SK-N-SH (cell line): ENCODE measurements around the gene MFAP3L. TPM values are rescaled to one million over a fixed set of nuclear protein-coding genes. Genes with fewer than 3 reads are reported as not detected.

Source experiments
- CTCF ChIA-PET: fragments of 300-600, 350-600 bp; formaldehyde crosslinking; extraction: SDS; loops from one replicate; lab custom pipeline; 2021; lab: Yijun Ruan, JAX
- POLR2A ChIA-PET: fragments of 350-600 bp; sonication (Branson Sonifier 250); formaldehyde crosslinking; extraction: SDS; loops from one replicate; lab custom pipeline; 2020; ENCODE audit warnings: antibody characterized with exemption, inconsistent platforms; lab: Yijun Ruan, JAX
- DNase-seq: peaks from one replicate; pipeline ENCODE4 v3.0.0; 2012
- H2AFZ ChIP-seq: fragments of 200-600 bp; sonication (generic); 2 replicates; pipeline ENCODE4 v1.8.1; 2016; ENCODE audit warnings: antibody characterized with exemption, mild to moderate bottlenecking, low read depth
- H3F3A ChIP-seq: fragments of 200-600 bp; sonication (generic); replicated peaks from 2 replicates; pipeline ENCODE3; 2016; ENCODE audit warnings: antibody characterized with exemption, mild to moderate bottlenecking; ENCODE audit not compliant: insufficient read depth
- H3K27ac ChIP-seq, 2 experiments: fragments of 200-500 bp in 1 of 2; fragments of 200-600 bp in 1 of 2; sonication (Bioruptor generic) in 1 of 2; sonication (generic), shearing (Covaris generic) in 1 of 2; 2 replicates each; pipeline versions ENCODE4 v1.5.1 to v1.6.1; 2014 to 2016; ENCODE audit warnings: low read depth in 2 of 2, inconsistent platforms in 1 of 2, low read length in 1 of 2, mild to moderate bottlenecking in 1 of 2, mixed read lengths in 1 of 2
- H3K27me3 ChIP-seq: fragments of 200-600 bp; sonication (generic), shearing (Covaris generic); 2 replicates; pipeline ENCODE4 v1.6.1; 2016; ENCODE audit warnings: mixed run types; ENCODE audit not compliant: insufficient read depth
- H3K36me3 ChIP-seq, 2 experiments: fragments of 200-500 bp in 1 of 2; fragments of 200-600 bp in 1 of 2; sonication (Bioruptor generic) in 1 of 2; sonication (generic) in 1 of 2; replicated peaks in 1 of 2; 2 replicates each; pipeline versions ENCODE3 to v1.5.1; 2014 to 2016; ENCODE audit warnings: low read length in 1 of 2, mild to moderate bottlenecking in 1 of 2; ENCODE audit not compliant: insufficient read depth in 2 of 2, control insufficient read depth in 1 of 2
- H3K4me1 ChIP-seq, 2 experiments: fragments of 200-500 bp in 1 of 2; fragments of 200-600 bp in 1 of 2; sonication (Bioruptor generic) in 1 of 2; sonication (generic), shearing (Covaris generic) in 1 of 2; 2 replicates each; pipeline versions ENCODE4 v1.5.1 to v1.6.1; 2014 to 2016; ENCODE audit warnings: low read depth in 1 of 2, low read length in 1 of 2, mixed run types in 1 of 2; ENCODE audit not compliant: insufficient read depth in 2 of 2, control insufficient read depth in 1 of 2
- H3K4me2 ChIP-seq: fragments of 200-600 bp; sonication (generic), shearing (Covaris generic); 2 replicates; pipeline ENCODE4 v1.6.1; 2017; ENCODE audit warnings: mixed run types
- H3K4me3 ChIP-seq, 2 experiments: fragments of 200-500 bp in 1 of 2; fragments of 200-600 bp in 1 of 2; sonication (Bioruptor generic) in 1 of 2; sonication (generic), shearing (Covaris generic) in 1 of 2; 2 replicates each; pipeline versions ENCODE4 v1.5.1 to v1.8.1; 2014 to 2016; ENCODE audit warnings: low read depth in 2 of 2, inconsistent platforms in 1 of 2, low read length in 1 of 2, mild to moderate bottlenecking in 1 of 2, mixed read lengths in 1 of 2, moderate library complexity in 1 of 2
- H3K79me2 ChIP-seq: fragments of 200-600 bp; sonication (generic); 2 replicates; pipeline ENCODE4 v1.8.1; 2017; ENCODE audit warnings: mild to moderate bottlenecking; ENCODE audit not compliant: insufficient read depth
- H3K9ac ChIP-seq: fragments of 200-600 bp; sonication (generic); 2 replicates; pipeline ENCODE4 v1.6.1; 2017; ENCODE audit warnings: mixed run types
- H3K9me2 ChIP-seq: fragments of 200-600 bp; sonication (generic); 2 replicates; pipeline ENCODE4 v1.6.1; 2017; ENCODE audit warnings: mixed run types
- H3K9me3 ChIP-seq: fragments of 200-600 bp; sonication (generic); 2 replicates; pipeline ENCODE4 v1.6.1; 2017; ENCODE audit warnings: mixed run types, mild to moderate bottlenecking, moderate library complexity
- H4K20me1 ChIP-seq: fragments of 200-600 bp; sonication (generic); 2 replicates; pipeline ENCODE4 v1.6.1; 2017; ENCODE audit warnings: mild to moderate bottlenecking, mixed run types; ENCODE audit not compliant: insufficient read depth
- EZH2phosphoT487 ChIP-seq: fragments of 200-600 bp; sonication (generic); IDR thresholded peaks from 2 replicates; pipeline ENCODE4 v1.6.1; 2017; ENCODE audit warnings: low read depth, mixed run types, mild to moderate bottlenecking, antibody characterized with exemption, moderate library complexity, borderline replicate concordance
- FOXM1 ChIP-seq: IDR thresholded peaks from 2 replicates; pipeline ENCODE4 v1.4.0; 2012; ENCODE audit warnings: low read depth, mild to moderate bottlenecking
- GATA2 ChIP-seq: sonication (generic); formaldehyde crosslinking; IDR thresholded peaks from 2 replicates; pipeline ENCODE4 v1.5.0; 2020; ENCODE audit warnings: mild to moderate bottlenecking, missing genetic modification reagents
- IRF3 ChIP-seq: fragments of 150-350 bp; IDR thresholded peaks from 2 replicates; pipeline ENCODE4 v1.6.1; 2016; ENCODE audit warnings: mild to moderate bottlenecking, low read depth, low read length
- MAX ChIP-seq: IDR thresholded peaks from 2 replicates; pipeline ENCODE4 v1.4.0; 2012; ENCODE audit warnings: low read depth
- MEF2A ChIP-seq: IDR thresholded peaks from 2 replicates; pipeline ENCODE4 v1.4.0; 2012; ENCODE audit warnings: low read depth, borderline replicate concordance
- NFIC ChIP-seq: IDR thresholded peaks from 2 replicates; pipeline ENCODE4 v1.4.0; 2012; ENCODE audit warnings: borderline replicate concordance
- RCOR1 ChIP-seq: fragments of 150-350 bp; IDR thresholded peaks from 2 replicates; pipeline ENCODE4 v1.6.1; 2017; ENCODE audit warnings: antibody characterized with exemption, low read length
- RFX5 ChIP-seq: IDR thresholded peaks from 2 replicates; pipeline ENCODE4 v1.6.1; 2012; ENCODE audit warnings: mild to moderate bottlenecking, improper control_type of control experiment, low read length
- RXRA ChIP-seq: IDR thresholded peaks from 2 replicates; pipeline ENCODE4 v1.4.0; 2012; ENCODE audit warnings: low read depth, mild to moderate bottlenecking, borderline replicate concordance
- SIN3A ChIP-seq: IDR thresholded peaks from 2 replicates; pipeline ENCODE4 v1.6.1; 2012; ENCODE audit warnings: low read depth, mild to moderate bottlenecking, low read length, moderate library complexity, borderline replicate concordance
- TCF12 ChIP-seq: IDR thresholded peaks from 2 replicates; pipeline ENCODE4 v1.4.0; 2012
- USF2 ChIP-seq: fragments of 150-350 bp; IDR thresholded peaks from 2 replicates; pipeline ENCODE4 v1.6.1; 2017; ENCODE audit warnings: antibody characterized with exemption, low read length, low read depth, borderline replicate concordance
- ZBTB33 ChIP-seq: IDR thresholded peaks from 2 replicates; pipeline ENCODE4 v1.4.0; 2012; ENCODE audit warnings: low read depth, borderline replicate concordance
- WGBS: methylation state at CpG from one replicate; pipeline ENCODE4 v1.1.6; 2017; ENCODE audit warnings: low lambda C conversion rate; 5-methylcytosine and 5-hydroxymethylcytosine counted together
- polyA plus RNA-seq, 3 experiments: library from polyadenylated mRNA; depleted of rRNA; stranded (reverse); fragments of >200 nt; gene quantifications; 2 replicates each; pipeline ENCODE4 v1.2.3, GENCODE V29; 2012

The MFAP3L gene
- polyA plus RNA-seq, 1 of the 3 experiments (the other 2 are of a cell fraction), result 5.4 TPM

- Histone ChIP-seq H3K9ac (no peak overlapping the region), H3K9me2 (no peaks in the 10 kb centered on the region), H3K9me3 (no peaks in the 10 kb centered on the region), H4K20me1 (no peaks in the 10 kb centered on the region), H3K4me2 (no peak overlapping the region), H3F3A (peaks cover 6% of the 10 kb centered on the region), H3K4me3 (no peak overlapping the region), H3K79me2 (no peaks in the 10 kb centered on the region), H3K36me3 (peaks cover 56 to 58% of the 10 kb centered on the region in 2 experiments), H3K27me3 (no peaks in the 10 kb centered on the region), H2AFZ (no peak overlapping the region), H3K4me1 (no peaks in the 10 kb centered on the region), H3K27ac (no peak overlapping the region)
- DNase-seq, result no peak
- TF ChIP-seq FOXM1 (no peak), NFIC (no peak), EZH2phosphoT487 (no peak), RXRA (no peak), ZBTB33 (no peak), MEF2A (no peak), SIN3A (no peak), RCOR1 (no peak), TCF12 (no peak)
- WGBS, result 95% methylated on average over 4 of the region's 4 CpGs
- CTCF ChIA-PET, result interaction anchor here (1.0 to 1.3 kb wide), 2 partner anchors 22 to 32 kb away, joined by 3 read pairs; no protein-coding TSS in a partner anchor
- POLR2A ChIA-PET, result no interaction called here
These were observed 33.2 kb upstream of the MFAP3L start for GRCh38 chr4:170059421-170059820.

- no peaks in the 10 kb centered on the region for H4K20me1 ChIP-seq
- peaks cover 6% of the 10 kb centered on the region for H3F3A ChIP-seq
- ChIA-PET POLR2A (no interaction called here), CTCF (interaction anchor here (1.0 to 1.3 kb wide), 3 partner anchors 22 to 567 kb away, joined by 3 read pairs; no protein-coding TSS in a partner anchor)
- no peak for TF ChIP-seq MAX
- TF ChIP-seq USF2, result no peak
- TF ChIP-seq ZBTB33, result no peak
- no peak for TF ChIP-seq FOXM1
- TF ChIP-seq IRF3, result no peak
- no peak for TF ChIP-seq RFX5
- TF ChIP-seq GATA2 (CRISPR knock-in tag), result no peak
- TF ChIP-seq EZH2phosphoT487, result no peak
- H3K4me1 ChIP-seq, result no peaks in the 10 kb centered on the region
- 90% methylated on average over 2 of the region's 2 CpGs for WGBS
- H3K4me3 ChIP-seq, result no peak overlapping the region
- no peak overlapping the region for H3K9ac ChIP-seq
- H3K27me3 ChIP-seq, result no peaks in the 10 kb centered on the region
- no peaks in the 10 kb centered on the region for H3K79me2 ChIP-seq
- no peaks in the 10 kb centered on the region for H3K9me2 ChIP-seq
- no peak overlapping the region for H2AFZ ChIP-seq
- H3K4me2 ChIP-seq, result no peak overlapping the region
- DNase-seq, result no peak
- H3K9me3 ChIP-seq, result no peaks in the 10 kb centered on the region
- H3K27ac ChIP-seq, result no peak overlapping the region
- peaks cover 50 to 54% of the 10 kb centered on the region in 2 experiments for H3K36me3 ChIP-seq
These were observed 32.6 kb upstream of the MFAP3L start for GRCh38 chr4:170058826-170059225.
